Raji (cell line): ENCODE data around the gene SNED1.

Experiments used
- POLR2A ChIP-seq: IDR thresholded peaks from 2 replicates; pipeline ENCODE4 v1.6.1; 2011; ENCODE audit warnings: low read depth, low read length, control low read depth; ENCODE audit not compliant: insufficient read depth

The SNED1 gene

DNA sequence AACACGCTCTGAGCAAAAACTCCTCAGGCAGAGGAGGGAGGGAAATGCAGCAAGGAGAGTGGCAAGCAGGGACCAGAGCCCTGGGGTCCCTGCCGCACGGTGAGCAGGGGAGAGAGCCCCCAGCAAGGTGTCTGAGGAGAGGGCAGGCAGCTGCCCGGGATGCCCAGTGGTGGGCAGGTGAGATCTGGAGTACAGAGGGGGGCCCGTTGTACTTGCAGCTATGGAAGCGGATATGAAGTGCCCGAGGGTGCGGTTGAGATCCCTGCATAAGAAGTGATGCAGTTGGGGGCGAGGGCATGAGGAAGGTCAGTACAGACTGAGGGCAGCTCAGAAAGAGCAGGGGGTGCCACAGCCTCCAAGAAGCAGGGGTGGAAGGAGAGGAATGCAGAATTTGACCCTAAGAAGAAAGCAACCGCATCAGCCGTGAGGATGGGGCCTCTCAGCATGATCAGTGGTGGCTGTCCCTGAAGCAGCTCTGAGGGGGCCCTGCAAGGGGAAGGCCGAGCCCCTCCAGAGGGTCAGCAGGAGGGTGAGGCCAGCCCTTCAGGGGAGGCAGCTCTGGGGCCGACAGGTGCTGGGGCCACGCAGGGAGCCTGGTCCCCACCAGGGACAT is 74.2 kb downstream of the SNED1 start:
- no peak for TF ChIP-seq POLR2A

- TF ChIP-seq POLR2A: no peak
Observed at GRCh38 chr2:241073166-241074064, 75.0 kb downstream of the SNED1 start.

DNA sequence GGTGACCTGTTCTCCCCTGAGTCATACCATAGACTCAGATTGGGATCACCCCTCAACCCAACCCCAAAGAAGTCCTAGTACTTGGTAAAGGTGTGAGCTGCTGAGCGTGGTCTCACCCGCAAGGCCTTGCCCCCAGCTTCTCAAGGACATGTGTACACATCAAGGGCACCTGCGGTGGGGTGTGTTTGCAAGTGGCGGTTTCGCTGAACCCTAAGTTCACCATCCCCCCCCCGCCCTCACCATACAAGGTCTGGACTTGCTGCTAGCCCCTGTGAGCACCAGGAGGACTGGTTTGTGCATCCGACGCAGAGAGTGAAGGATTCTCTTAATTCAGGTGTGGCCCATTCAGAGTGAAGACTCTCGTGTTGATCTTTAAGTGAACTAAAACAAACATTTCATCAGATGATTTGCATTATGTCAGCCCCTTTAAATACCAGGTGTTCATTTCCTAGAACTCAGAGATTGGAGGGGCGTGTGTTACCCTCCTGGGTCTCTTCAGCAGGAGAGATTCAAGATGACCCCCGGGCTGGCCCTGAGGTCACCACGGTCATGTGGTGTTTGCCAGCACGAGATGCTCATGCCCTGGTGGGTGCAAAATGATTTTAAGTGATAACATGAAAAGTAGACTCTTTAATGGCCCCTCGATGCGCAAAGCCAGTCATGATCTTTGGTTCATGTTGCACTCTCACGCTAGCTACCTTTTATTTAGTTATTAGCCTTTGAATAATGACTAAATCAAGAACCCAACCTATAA is 75.8 kb downstream of the SNED1 start:
- TF ChIP-seq POLR2A: no peak

- TF ChIP-seq POLR2A: no peak
Observed at GRCh38 chr2:241074901-241075540, 76.6 kb downstream of the SNED1 start.

- no peak for TF ChIP-seq POLR2A
Observed at GRCh38 chr2:241080405-241081189, 82.2 kb downstream of the SNED1 start.

GRCh38 chr2:241081190-241081642 is 82.8 kb downstream of the SNED1 start:
- TF ChIP-seq POLR2A: no peak

DNA sequence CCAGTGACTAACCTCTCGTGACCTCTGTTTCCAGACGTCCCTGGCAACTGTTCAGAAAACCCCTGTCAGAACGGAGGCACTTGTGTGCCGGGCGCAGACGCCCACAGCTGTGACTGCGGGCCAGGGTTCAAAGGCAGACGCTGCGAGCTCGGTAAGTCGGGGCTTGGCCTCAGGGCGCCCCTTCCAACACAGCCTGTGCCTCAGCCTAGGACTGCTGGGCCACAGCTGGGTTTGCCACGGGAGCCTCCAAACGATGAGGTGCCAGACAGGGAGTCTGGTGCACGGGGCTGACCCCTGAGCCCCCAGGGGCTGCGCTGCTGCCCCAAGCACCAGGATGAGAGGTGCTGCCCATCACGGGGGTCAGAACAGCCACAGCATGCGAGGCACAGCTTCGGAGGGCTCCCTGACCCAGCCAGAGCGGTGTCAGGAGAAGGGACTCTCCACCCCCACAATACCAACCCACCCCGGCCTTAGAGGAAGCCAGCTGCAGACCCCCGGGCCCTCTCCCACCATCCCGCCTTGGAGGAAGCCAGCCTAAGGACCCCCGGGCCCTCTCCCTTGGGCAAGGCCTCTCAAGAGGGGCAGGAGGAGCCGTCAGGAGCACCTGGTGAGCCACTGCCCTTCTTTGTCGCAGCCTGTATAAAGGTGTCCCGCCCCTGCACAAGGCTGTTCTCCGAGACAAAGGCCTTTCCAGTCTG is 83.4 kb downstream of the SNED1 start:
- TF ChIP-seq POLR2A: no peak

DNA sequence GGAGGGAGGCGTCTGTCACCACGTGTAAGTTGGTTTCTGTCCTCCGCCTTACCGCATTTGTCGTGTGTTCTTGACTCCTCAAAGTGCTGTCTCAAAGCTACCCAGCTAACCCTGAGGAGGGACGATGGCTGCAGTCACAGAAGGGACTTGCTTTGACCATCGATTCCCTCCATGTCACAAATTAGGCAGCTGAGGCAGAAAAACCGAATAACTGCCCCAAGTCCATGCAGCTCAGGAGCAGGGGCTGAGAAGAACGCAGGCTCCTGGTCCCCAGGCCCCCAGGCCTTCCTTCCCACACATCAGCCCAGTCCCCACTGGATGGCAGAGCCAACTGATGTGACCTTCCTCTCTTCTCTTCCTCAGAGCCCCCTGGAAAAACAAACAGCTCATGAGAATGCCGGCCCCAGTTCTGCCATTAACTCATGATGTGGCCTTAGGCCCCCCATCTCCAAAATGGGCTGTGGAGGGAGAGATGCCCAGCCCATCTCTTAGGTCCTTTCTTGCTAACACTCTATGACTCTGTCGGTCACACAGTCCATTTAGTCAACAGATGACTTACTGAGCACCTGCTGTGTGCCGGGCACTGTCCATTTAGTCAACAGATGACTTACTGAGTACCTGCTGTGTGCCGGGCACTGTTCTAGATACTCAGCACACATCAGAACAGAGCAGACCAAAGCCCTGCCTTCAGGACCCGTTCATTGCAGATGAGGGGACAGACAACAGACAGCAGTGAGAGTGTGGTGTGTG is 84.1 kb downstream of the SNED1 start:
- no peak for TF ChIP-seq POLR2A

GRCh38 chr2:241083091-241083415 is 84.6 kb downstream of the SNED1 start:
- no peak for TF ChIP-seq POLR2A

GRCh38 chr2:241084856-241085444 is 86.5 kb downstream of the SNED1 start:
- no peak for TF ChIP-seq POLR2A

DNA sequence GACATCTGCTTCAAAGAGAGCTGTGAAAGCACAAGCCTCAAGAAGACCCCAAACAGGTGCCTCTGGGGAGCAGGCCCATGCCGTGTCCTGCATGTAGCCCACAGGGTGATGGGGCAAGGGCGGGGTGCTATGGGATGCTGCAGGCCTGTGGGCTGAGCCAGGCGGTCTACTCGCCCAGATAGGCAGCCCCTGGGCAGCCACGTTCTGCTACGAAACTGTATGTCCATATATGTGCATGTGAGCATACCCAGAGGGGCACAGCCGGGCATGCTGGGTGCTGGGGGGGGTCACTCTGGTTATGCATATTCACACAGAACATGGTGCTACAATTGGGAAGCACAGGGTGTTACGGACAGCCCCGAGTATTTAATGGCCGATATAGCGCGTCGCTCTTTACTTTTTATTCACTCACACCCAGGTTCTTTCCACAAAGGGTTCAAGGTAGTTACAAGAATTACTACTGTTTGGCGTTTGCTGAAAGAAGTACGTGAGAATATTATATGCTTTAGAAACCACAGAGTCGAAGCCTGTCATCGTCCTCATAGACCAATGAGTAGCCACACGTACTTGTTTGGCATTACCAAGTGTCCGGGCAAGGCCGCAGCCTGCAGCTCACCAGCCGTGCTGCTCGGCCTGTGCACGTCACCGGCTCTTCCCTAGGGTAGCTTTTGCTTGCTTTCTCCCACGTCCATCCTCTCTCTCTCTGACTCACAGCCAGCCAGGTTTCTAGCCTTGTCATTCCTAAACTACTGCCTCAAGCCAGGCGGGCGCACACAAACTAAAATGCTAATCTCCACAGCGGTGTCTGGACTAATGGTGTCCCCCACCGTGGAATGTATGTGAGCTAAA is 89.2 kb downstream of the SNED1 start:
- TF ChIP-seq POLR2A: no peak

GRCh38 chr2:241088376-241088775 is 90.0 kb downstream of the SNED1 start:
- TF ChIP-seq POLR2A: no peak
